Endothelial cell (in vitro differentiated cells): Measurements from ENCODE around the gene CAMTA1. TPM values are rescaled to one million over a fixed set of nuclear protein-coding genes. Genes with fewer than 3 reads are reported as not detected.

ENCODE experiments used
- DNase-seq: peaks from one replicate; pipeline ENCODE4 v3.0.0; 2021; ENCODE audit warnings: low spot score
- H3K27ac Mint-ChIP-seq: one replicate; pipeline ENCODE4 v1.8.0; 2021; ENCODE audit warnings: mixed read lengths, inconsistent platforms; ENCODE audit not compliant: unreplicated experiment
- H3K27me3 Mint-ChIP-seq: one replicate; pipeline ENCODE4 v1.8.0; 2021; ENCODE audit warnings: mild to moderate bottlenecking, moderate library complexity, mixed read lengths, inconsistent platforms; ENCODE audit not compliant: unreplicated experiment
- H3K36me3 Mint-ChIP-seq: one replicate; pipeline ENCODE4 v1.8.0; 2021; ENCODE audit warnings: mild to moderate bottlenecking, low read depth, mixed read lengths, inconsistent platforms; ENCODE audit not compliant: unreplicated experiment
- H3K4me1 Mint-ChIP-seq: one replicate; pipeline ENCODE4 v1.8.0; 2021; ENCODE audit warnings: mild to moderate bottlenecking, mixed read lengths, inconsistent platforms; ENCODE audit not compliant: unreplicated experiment
- H3K4me3 Mint-ChIP-seq: one replicate; pipeline ENCODE4 v1.8.0; 2021; ENCODE audit warnings: mild to moderate bottlenecking, mixed read lengths, inconsistent platforms; ENCODE audit not compliant: unreplicated experiment
- H3K9me3 Mint-ChIP-seq: one replicate; pipeline ENCODE4 v1.8.0; 2021; ENCODE audit warnings: mixed read lengths, inconsistent platforms; ENCODE audit not compliant: unreplicated experiment
- CTCF ChIP-seq: fragments of 200-600 bp; sonication (generic); IDR thresholded peaks from one replicate; pipeline ENCODE4 v1.5.0; 2021; ENCODE audit warnings: antibody characterized with exemption; ENCODE audit not compliant: unreplicated experiment
- total RNA-seq: library from RNA; stranded (reverse); fragmentation: NEBNext Ultra II Directional; extraction: Animal tissue kit (Norgen Biotek cat#: 25700); gene quantifications from one replicate; pipeline ENCODE4 v1.2.1, GENCODE V29; 2021; ENCODE audit not compliant: unreplicated experiment

CAMTA1 gene
- total RNA-seq, 1 donor from 2014 or later = 87.3 TPM

DNA sequence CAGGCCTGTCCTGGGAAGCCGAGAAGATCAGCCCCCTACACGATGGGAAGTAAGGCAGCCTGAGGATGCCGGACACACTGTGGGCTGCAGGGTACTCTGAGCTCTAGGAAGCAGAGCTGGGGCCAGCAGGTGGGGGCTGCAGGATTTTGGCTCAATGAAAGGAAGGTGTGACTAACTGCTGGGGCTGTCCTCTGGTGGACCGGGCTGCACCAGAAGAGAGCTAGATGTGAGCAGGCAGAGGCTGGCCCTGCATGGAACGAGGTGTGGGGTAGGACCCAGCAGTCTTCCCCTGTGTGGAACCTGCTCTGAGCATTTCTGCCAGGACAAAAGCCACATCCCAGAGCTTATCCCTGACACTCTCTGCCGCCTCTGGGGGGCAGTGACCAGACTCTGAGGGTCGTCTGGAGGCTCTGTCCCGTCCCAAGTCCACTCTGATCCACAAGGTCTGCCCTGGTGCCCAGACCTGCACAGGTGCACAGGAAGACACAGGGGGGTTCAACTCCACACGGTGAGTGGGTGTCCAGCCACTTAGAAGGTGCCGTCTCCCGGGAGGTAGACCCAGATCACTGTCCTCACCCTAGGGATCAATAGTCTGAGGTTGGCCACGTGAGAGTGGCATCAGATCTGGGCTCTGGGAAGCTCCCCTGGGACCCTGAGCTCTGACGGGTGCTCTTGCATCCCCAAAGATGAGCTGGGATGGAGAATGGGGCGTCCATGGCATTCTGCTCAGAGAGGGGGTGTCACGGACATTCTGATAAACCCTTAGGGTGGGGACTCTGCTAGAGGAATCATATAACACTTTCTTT lies 798.2 kb downstream of the CAMTA1 start:
- Mint-ChIP-seq H3K27me3 (peaks cover 3% of the 10 kb centered on the region), H3K27ac (no peak overlapping the region), H3K4me1 (no peaks in the 10 kb centered on the region), H3K4me3 (no peak overlapping the region), H3K9me3 (no peaks in the 10 kb centered on the region), H3K36me3 (no peaks in the 10 kb centered on the region)
- TF ChIP-seq CTCF = no peak
- no peak for DNase-seq

DNA sequence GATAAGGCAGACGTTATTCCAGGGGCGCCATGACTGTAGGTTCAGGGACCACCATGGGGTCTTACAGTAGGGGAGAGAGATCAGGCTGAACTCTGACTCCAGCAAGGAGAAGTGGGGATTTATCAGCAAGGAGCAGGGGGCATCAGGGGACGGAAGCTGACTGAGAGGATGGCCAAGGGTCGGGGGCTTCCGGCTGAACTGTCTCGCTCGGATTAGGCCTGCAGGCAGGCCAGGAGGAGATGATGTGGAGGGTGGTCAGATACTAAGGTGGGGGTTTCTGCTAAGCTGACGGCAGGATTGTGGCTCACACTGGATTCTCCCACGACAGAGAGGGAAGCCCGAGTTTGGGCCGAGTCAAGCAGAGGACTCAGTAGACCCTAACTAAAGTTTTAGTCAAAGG lies 798.9 kb downstream of the CAMTA1 start:
- H3K27me3 Mint-ChIP-seq = peaks cover 3% of the 10 kb centered on the region
- no peaks in the 10 kb centered on the region for H3K4me1 Mint-ChIP-seq
- no peak for TF ChIP-seq CTCF
- H3K9me3 Mint-ChIP-seq = no peaks in the 10 kb centered on the region
- H3K36me3 Mint-ChIP-seq = no peaks in the 10 kb centered on the region
- DNase-seq = no peak
- no peak overlapping the region for H3K27ac Mint-ChIP-seq
- H3K4me3 Mint-ChIP-seq = no peak overlapping the region

GRCh38 chr1:7584643-7585042 lies 799.4 kb downstream of the CAMTA1 start:
- H3K36me3 Mint-ChIP-seq = no peaks in the 10 kb centered on the region
- no peaks in the 10 kb centered on the region for H3K4me1 Mint-ChIP-seq
- H3K9me3 Mint-ChIP-seq = no peaks in the 10 kb centered on the region
- no peak overlapping the region for H3K4me3 Mint-ChIP-seq
- H3K27me3 Mint-ChIP-seq = peaks cover 3% of the 10 kb centered on the region
- no peak for TF ChIP-seq CTCF
- H3K27ac Mint-ChIP-seq = no peak overlapping the region
- no peak for DNase-seq

- H3K27ac Mint-ChIP-seq = no peak overlapping the region
- no peak for DNase-seq
- H3K9me3 Mint-ChIP-seq = no peaks in the 10 kb centered on the region
- no peaks in the 10 kb centered on the region for H3K36me3 Mint-ChIP-seq
- peaks cover 3% of the 10 kb centered on the region for H3K27me3 Mint-ChIP-seq
- no peaks in the 10 kb centered on the region for H3K4me1 Mint-ChIP-seq
- no peak overlapping the region for H3K4me3 Mint-ChIP-seq
- TF ChIP-seq CTCF = no peak
These were observed 800.1 kb downstream of the CAMTA1 start for GRCh38 chr1:7585216-7585907.
